Neural progenitor cell (in vitro differentiated cells): Measurements from ENCODE around the gene HNF1B. TPM values are rescaled to one million over a fixed set of nuclear protein-coding genes. Genes with fewer than 3 reads are reported as not detected.
A peak's percentile ranks its signal among the peaks of the same experiment; 100 is the strongest.

Source experiments
- DNase-seq: peaks from one replicate; pipeline ENCODE4 v3.0.0-alpha.2; 2016; ENCODE audit warnings: low spot score
- H2AFZ ChIP-seq: fragments of 200-600 bp; sonication (generic); replicated peaks from 2 replicates; pipeline ENCODE4 v1.6.1; 2016; ENCODE audit warnings: antibody characterized with exemption
- H3F3A ChIP-seq: fragments of 200-600 bp; sonication (generic); 2 replicates; pipeline ENCODE4 v1.6.1; 2016; ENCODE audit warnings: antibody characterized with exemption, low read depth
- H3K27ac ChIP-seq: fragments of 200-600 bp; sonication (generic); 2 replicates; pipeline ENCODE4 v1.5.1; 2016; ENCODE audit warnings: mild to moderate bottlenecking
- H3K27me3 ChIP-seq: fragments of 200-600 bp; sonication (generic); 2 replicates; pipeline ENCODE4 v1.6.1; 2016; ENCODE audit warnings: mild to moderate bottlenecking, moderate library complexity
- H3K36me3 ChIP-seq: fragments of 200-600 bp; sonication (generic); 2 replicates; pipeline ENCODE4 v1.5.1; 2016
- H3K4me1 ChIP-seq: fragments of 200-600 bp; sonication (generic); 2 replicates; pipeline ENCODE4 v1.6.1; 2016; ENCODE audit warnings: mixed run types
- H3K4me2 ChIP-seq: fragments of 200-600 bp; sonication (generic); 2 replicates; pipeline ENCODE4 v1.6.1; 2016
- H3K4me3 ChIP-seq: fragments of 200-600 bp; sonication (generic); 2 replicates; pipeline ENCODE4 v1.5.1; 2016
- H3K79me2 ChIP-seq: fragments of 200-600 bp; sonication (generic); 2 replicates; pipeline ENCODE4 v1.6.1; 2016; ENCODE audit warnings: low read depth
- H3K9ac ChIP-seq: fragments of 200-600 bp; sonication (generic); 2 replicates; pipeline ENCODE4 v1.6.1; 2016
- H3K9me3 ChIP-seq: fragments of 200-600 bp; sonication (generic); 2 replicates; pipeline ENCODE4 v1.5.1; 2016; ENCODE audit warnings: low read depth
- H4K20me1 ChIP-seq: fragments of 200-600 bp; sonication (generic); 2 replicates; pipeline ENCODE4 v1.6.1; 2016; ENCODE audit warnings: low read depth
- H3K27ac Mint-ChIP-seq: 3 replicates; pipeline ENCODE4 v1.8.0; 2021; ENCODE audit warnings: mixed read lengths
- H3K27me3 Mint-ChIP-seq: 2 replicates; pipeline ENCODE4 v1.8.0; 2022; ENCODE audit warnings: low read depth, mild to moderate bottlenecking, inconsistent platforms, moderate library complexity, mixed read lengths; ENCODE audit not compliant: insufficient read depth
- H3K36me3 Mint-ChIP-seq: 3 replicates; pipeline ENCODE4 v1.8.0; 2021; ENCODE audit warnings: mixed read lengths
- H3K4me1 Mint-ChIP-seq: 3 replicates; pipeline ENCODE4 v1.8.0; 2021; ENCODE audit warnings: mixed read lengths
- H3K4me3 Mint-ChIP-seq: 3 replicates; pipeline ENCODE4 v1.8.0; 2021; ENCODE audit warnings: mild to moderate bottlenecking, moderate library complexity, mixed read lengths
- H3K9me3 Mint-ChIP-seq: 3 replicates; pipeline ENCODE4 v1.8.0; 2020; ENCODE audit warnings: mixed read lengths
- CTCF ChIP-seq: fragments of 200-600 bp; sonication (generic); IDR thresholded peaks from 2 replicates; pipeline ENCODE4 v1.5.1; 2017; ENCODE audit warnings: antibody characterized with exemption, mild to moderate bottlenecking
- EZH2 ChIP-seq: fragments of 200-600 bp; sonication (generic); IDR thresholded peaks from 2 replicates; pipeline ENCODE4 v1.6.1; 2017; ENCODE audit warnings: antibody characterized with exemption, mild to moderate bottlenecking, moderate library complexity
- EZH2phosphoT487 ChIP-seq: fragments of 200-600 bp; sonication (generic); IDR thresholded peaks from 2 replicates; pipeline ENCODE4 v1.6.1; 2017; ENCODE audit warnings: antibody characterized with exemption
- total RNA-seq: library from RNA; depleted of rRNA; stranded (reverse); fragments of >200 nt; gene quantifications from 2 replicates; pipeline ENCODE4 v1.2.3, GENCODE V29; 2015; ENCODE audit warnings: low replicate concordance

HNF1B gene
- total RNA-seq, 1 donor from 2014 or later: not detected

GRCh38 chr17:37702598-37702997 is 42.3 kb downstream of the HNF1B start:
- DNase-seq: no peak
- Histone ChIP-seq H3K36me3 (no peaks in the 10 kb centered on the region), H3K4me2 (no peak overlapping the region), H2AFZ (no peak overlapping the region), H3K9ac (no peak overlapping the region), H3K79me2 (no peaks in the 10 kb centered on the region), H3K4me1 (no peaks in the 10 kb centered on the region), H3K27ac (no peak overlapping the region), H3K27me3 (peaks cover 17% of the 10 kb centered on the region), H3K9me3 (no peaks in the 10 kb centered on the region), H3F3A (no peaks in the 10 kb centered on the region), H3K4me3 (no peak overlapping the region), H4K20me1 (no peaks in the 10 kb centered on the region)
- no peaks in the 10 kb centered on the region for H3K36me3 Mint-ChIP-seq
- peaks cover 4% of the 10 kb centered on the region for H3K27me3 Mint-ChIP-seq
- H3K9me3 Mint-ChIP-seq: no peaks in the 10 kb centered on the region
- H3K4me3 Mint-ChIP-seq: no peak overlapping the region
- TF ChIP-seq EZH2phosphoT487 (no peak), EZH2 (no peak), CTCF (no peak)
- H3K27ac Mint-ChIP-seq: no peak overlapping the region
- peaks cover 2% of the 10 kb centered on the region for H3K4me1 Mint-ChIP-seq

GRCh38 chr17:37701496-37701898 is 43.4 kb downstream of the HNF1B start:
- Histone ChIP-seq H3K4me2 (no peak overlapping the region), H4K20me1 (no peaks in the 10 kb centered on the region), H3K36me3 (no peaks in the 10 kb centered on the region), H2AFZ (no peak overlapping the region), H3K4me3 (no peak overlapping the region), H3K9me3 (no peaks in the 10 kb centered on the region), H3K27me3 (peaks cover 17% of the 10 kb centered on the region), H3K27ac (no peak overlapping the region), H3F3A (no peaks in the 10 kb centered on the region), H3K79me2 (no peaks in the 10 kb centered on the region), H3K4me1 (no peaks in the 10 kb centered on the region), H3K9ac (no peak overlapping the region)
- no peaks in the 10 kb centered on the region for H3K9me3 Mint-ChIP-seq
- H3K4me3 Mint-ChIP-seq: no peak overlapping the region
- peak; percentile 39 for DNase-seq
- H3K4me1 Mint-ChIP-seq: peaks cover 11% of the 10 kb centered on the region
- no peaks in the 10 kb centered on the region for H3K36me3 Mint-ChIP-seq
- TF ChIP-seq CTCF (peak; percentile 73), EZH2 (no peak), EZH2phosphoT487 (no peak)
- no peak overlapping the region for H3K27ac Mint-ChIP-seq
- peaks cover 4% of the 10 kb centered on the region for H3K27me3 Mint-ChIP-seq

GRCh38 chr17:37700881-37701280 is 44.0 kb downstream of the HNF1B start:
- H3K27ac Mint-ChIP-seq: no peak overlapping the region
- no peaks in the 10 kb centered on the region for H3K36me3 Mint-ChIP-seq
- Histone ChIP-seq H3K36me3 (no peaks in the 10 kb centered on the region), H3K27ac (no peak overlapping the region), H3K9me3 (no peaks in the 10 kb centered on the region), H3K79me2 (no peaks in the 10 kb centered on the region), H3K27me3 (peaks cover 17% of the 10 kb centered on the region), H2AFZ (no peak overlapping the region), H3K4me2 (no peak overlapping the region), H3K4me3 (no peak overlapping the region), H3K4me1 (no peaks in the 10 kb centered on the region), H3F3A (no peaks in the 10 kb centered on the region), H3K9ac (no peak overlapping the region), H4K20me1 (no peaks in the 10 kb centered on the region)
- H3K9me3 Mint-ChIP-seq: peaks cover 2% of the 10 kb centered on the region
- H3K27me3 Mint-ChIP-seq: peaks cover 6% of the 10 kb centered on the region
- TF ChIP-seq EZH2phosphoT487: no peak
- TF ChIP-seq EZH2: no peak
- no peak for TF ChIP-seq CTCF
- no peak for DNase-seq
- no peak overlapping the region for H3K4me3 Mint-ChIP-seq
- peaks cover 13% of the 10 kb centered on the region for H3K4me1 Mint-ChIP-seq
